Neural cell (in vitro differentiated cells): Measurements from ENCODE around the gene SNCB.

ENCODE experiments used
- POLR2AphosphoS5 ChIP-seq: IDR thresholded peaks from 2 replicates; pipeline ENCODE4 v1.6.1; 2012
- TF ChIP-seq, protein P1 (sequence below): fragments of 450-650 bp; IDR thresholded peaks from 2 replicates; pipeline ENCODE4 v1.5.1; 2014; ENCODE audit warnings: antibody characterized with exemption, mild to moderate bottlenecking, moderate library complexity; ENCODE audit not compliant: poor library complexity, severe bottlenecking

DNA sequence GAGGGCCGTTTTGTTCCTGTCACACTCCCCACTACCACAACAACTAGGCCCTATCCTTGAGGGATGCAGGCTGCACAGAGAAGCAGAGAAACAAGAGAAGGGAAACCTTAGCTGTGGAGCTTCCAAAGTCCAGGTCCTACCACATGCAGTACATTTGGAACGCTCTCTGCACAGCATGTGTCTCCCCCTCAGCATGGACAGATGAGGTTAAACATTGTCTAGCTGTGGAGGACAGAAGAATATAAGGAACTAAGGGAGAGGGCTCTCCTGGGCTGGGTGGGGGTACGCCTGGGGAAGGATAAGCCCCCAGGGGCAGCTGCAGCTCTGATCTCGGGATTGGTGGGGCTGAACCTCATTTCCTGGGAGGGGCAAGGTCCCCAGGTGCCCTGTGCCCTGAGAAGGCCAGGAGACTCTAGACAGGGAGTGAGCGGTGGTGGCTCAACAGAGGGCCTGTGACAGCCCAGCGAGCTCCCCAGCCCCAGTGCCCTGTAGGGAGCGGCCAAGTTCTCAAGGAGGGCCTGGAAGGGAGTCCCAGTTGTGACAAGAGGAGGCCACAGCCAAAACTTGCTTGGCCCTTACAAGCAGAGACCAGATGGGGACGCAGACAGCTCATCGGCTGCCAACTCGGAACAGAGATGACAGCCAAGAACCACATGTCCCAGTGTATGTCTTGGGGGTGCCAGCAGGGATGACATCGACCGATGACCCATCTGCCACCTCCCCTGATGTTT, 47.0 kb upstream of the SNCB start:
- TF ChIP-seq, protein P1, sequence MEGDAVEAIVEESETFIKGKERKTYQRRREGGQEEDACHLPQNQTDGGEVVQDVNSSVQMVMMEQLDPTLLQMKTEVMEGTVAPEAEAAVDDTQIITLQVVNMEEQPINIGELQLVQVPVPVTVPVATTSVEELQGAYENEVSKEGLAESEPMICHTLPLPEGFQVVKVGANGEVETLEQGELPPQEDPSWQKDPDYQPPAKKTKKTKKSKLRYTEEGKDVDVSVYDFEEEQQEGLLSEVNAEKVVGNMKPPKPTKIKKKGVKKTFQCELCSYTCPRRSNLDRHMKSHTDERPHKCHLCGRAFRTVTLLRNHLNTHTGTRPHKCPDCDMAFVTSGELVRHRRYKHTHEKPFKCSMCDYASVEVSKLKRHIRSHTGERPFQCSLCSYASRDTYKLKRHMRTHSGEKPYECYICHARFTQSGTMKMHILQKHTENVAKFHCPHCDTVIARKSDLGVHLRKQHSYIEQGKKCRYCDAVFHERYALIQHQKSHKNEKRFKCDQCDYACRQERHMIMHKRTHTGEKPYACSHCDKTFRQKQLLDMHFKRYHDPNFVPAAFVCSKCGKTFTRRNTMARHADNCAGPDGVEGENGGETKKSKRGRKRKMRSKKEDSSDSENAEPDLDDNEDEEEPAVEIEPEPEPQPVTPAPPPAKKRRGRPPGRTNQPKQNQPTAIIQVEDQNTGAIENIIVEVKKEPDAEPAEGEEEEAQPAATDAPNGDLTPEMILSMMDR, result no peak
- TF ChIP-seq POLR2AphosphoS5, result no peak
